ENCODE data around the gene ACTN3. TPM values are rescaled to one million over a fixed set of nuclear protein-coding genes. Genes with fewer than 3 reads are reported as not detected.

The ACTN3 gene
- total RNA-seq, 1 experiment from 2014 or later, result not detected

- Histone ChIP-seq H3F3A (ENCODE audit: low read length, unreplicated experiment) (no peaks in the 10 kb centered on the region), H3K9ac (ENCODE audit: low read length) (no peak overlapping the region), H3K4me1 (ENCODE audit: insufficient read depth, low read length) (no peaks in the 10 kb centered on the region), H3K4me2 (ENCODE audit: low read length) (no peak overlapping the region), H3K79me2 (ENCODE audit: low read length) (no peaks in the 10 kb centered on the region), H3K27me3 (ENCODE audit: low read length) (no peaks in the 10 kb centered on the region), H3K9me3 (ENCODE audit: low read length) (no peaks in the 10 kb centered on the region), H3K36me3 (ENCODE audit: low read depth, low read length) (no peaks in the 10 kb centered on the region), H4K20me1 (ENCODE audit: low read length) (no peaks in the 10 kb centered on the region), H3K9me2 (replicated peaks; ENCODE audit: low read length) (no peaks in the 10 kb centered on the region), H3K27ac (ENCODE audit: low read length) (no peak overlapping the region), H2AFZ (ENCODE audit: low read length) (no peak overlapping the region), H3K4me3 (ENCODE audit: low read length) (no peak overlapping the region)
- DNase-seq (no peak), ATAC-seq (no peak)
- ChIA-PET CTCF (interaction anchor here (0.6 kb wide), 1 partner anchor 32 kb away, joined by 3 read pairs; no protein-coding TSS in a partner anchor), POLR2A (ENCODE audit: unreplicated experiment) (no interaction called here)
- TF ChIP-seq EZH2 (IDR thresholded peaks at IDR 0.05; ENCODE audit: low read length, unreplicated experiment) (no peak), EZH2phosphoT487 (IDR thresholded peaks at IDR 0.05; ENCODE audit: borderline replicate concordance, low read length) (no peak), CTCF (conservative IDR thresholded peaks at IDR 0.05; ENCODE audit: low read depth, low read length) (no peak)
- intact Hi-C loops (cut with micrococcal nuclease), result no loop called here
- no TSS peak for BruUV-seq (replicated peaks)
Measured at GRCh38 chr11:66529655-66530054, 17.0 kb upstream of the ACTN3 start.

- H3K27me3 ChIP-seq (ENCODE audit: low read length), result no peaks in the 10 kb centered on the region
- ChIA-PET CTCF (no interaction called here), POLR2A (ENCODE audit: unreplicated experiment) (interaction anchor here (0.6 kb wide), 1 partner anchor 64 kb away, joined by 4 read pairs; the partner anchor contains the start of gene PELI3)
- no peak overlapping the region for H3K4me3 ChIP-seq (ENCODE audit: low read length)
- H3K4me1 ChIP-seq (ENCODE audit: insufficient read depth, low read length), result no peaks in the 10 kb centered on the region
- no peaks in the 10 kb centered on the region for H4K20me1 ChIP-seq (ENCODE audit: low read length)
- DNase-seq (no peak), ATAC-seq (no peak)
- no peak overlapping the region for H2AFZ ChIP-seq (ENCODE audit: low read length)
- no peak overlapping the region for H3K4me2 ChIP-seq (ENCODE audit: low read length)
- no peak overlapping the region for H3K27ac ChIP-seq (ENCODE audit: low read length)
- H3K9me2 ChIP-seq (replicated peaks; ENCODE audit: low read length), result no peaks in the 10 kb centered on the region
- H3K36me3 ChIP-seq (ENCODE audit: low read depth, low read length), result no peaks in the 10 kb centered on the region
- H3K79me2 ChIP-seq (ENCODE audit: low read length), result no peaks in the 10 kb centered on the region
- no peak for TF ChIP-seq EZH2phosphoT487 (IDR thresholded peaks at IDR 0.05; ENCODE audit: borderline replicate concordance, low read length)
- no peak for TF ChIP-seq CTCF (conservative IDR thresholded peaks at IDR 0.05; ENCODE audit: low read depth, low read length)
- no peak for TF ChIP-seq EZH2 (IDR thresholded peaks at IDR 0.05; ENCODE audit: low read length, unreplicated experiment)
- no peaks in the 10 kb centered on the region for H3K9me3 ChIP-seq (ENCODE audit: low read length)
- no peak overlapping the region for H3K9ac ChIP-seq (ENCODE audit: low read length)
- BruUV-seq (replicated peaks), result no TSS peak
- intact Hi-C loops (cut with micrococcal nuclease), result no loop called here
- H3F3A ChIP-seq (ENCODE audit: low read length, unreplicated experiment), result no peaks in the 10 kb centered on the region
Measured at GRCh38 chr11:66530927-66531709, 15.6 kb upstream of the ACTN3 start.

GRCh38 chr11:66531841-66532240 lies 14.9 kb upstream of the ACTN3 start:
- no peaks in the 10 kb centered on the region for H3K36me3 ChIP-seq (ENCODE audit: low read depth, low read length)
- H3K4me2 ChIP-seq (ENCODE audit: low read length), result no peak overlapping the region
- TF ChIP-seq EZH2phosphoT487 (IDR thresholded peaks at IDR 0.05; ENCODE audit: borderline replicate concordance, low read length) (no peak), CTCF (conservative IDR thresholded peaks at IDR 0.05; ENCODE audit: low read depth, low read length) (no peak), EZH2 (IDR thresholded peaks at IDR 0.05; ENCODE audit: low read length, unreplicated experiment) (no peak)
- POLR2A ChIA-PET (ENCODE audit: unreplicated experiment), result interaction anchor here (0.6 kb wide), 1 partner anchor 65 kb away, joined by 4 read pairs; the partner anchor contains the start of gene PELI3
- no peaks in the 10 kb centered on the region for H4K20me1 ChIP-seq (ENCODE audit: low read length)
- ATAC-seq (no peak), DNase-seq (no peak)
- BruUV-seq (replicated peaks), result no TSS peak
- no peak overlapping the region for H3K27ac ChIP-seq (ENCODE audit: low read length)
- H3K79me2 ChIP-seq (ENCODE audit: low read length), result no peaks in the 10 kb centered on the region
- intact Hi-C loops (cut with micrococcal nuclease), result no loop called here
- CTCF ChIA-PET, result no interaction called here
- H3K4me1 ChIP-seq (ENCODE audit: insufficient read depth, low read length), result no peaks in the 10 kb centered on the region
- no peaks in the 10 kb centered on the region for H3K9me2 ChIP-seq (replicated peaks; ENCODE audit: low read length)
- no peak overlapping the region for H3K9ac ChIP-seq (ENCODE audit: low read length)
- H3F3A ChIP-seq (ENCODE audit: low read length, unreplicated experiment), result no peaks in the 10 kb centered on the region
- H3K27me3 ChIP-seq (ENCODE audit: low read length), result no peaks in the 10 kb centered on the region
- no peak overlapping the region for H2AFZ ChIP-seq (ENCODE audit: low read length)
- no peaks in the 10 kb centered on the region for H3K9me3 ChIP-seq (ENCODE audit: low read length)
- H3K4me3 ChIP-seq (ENCODE audit: low read length), result no peak overlapping the region

All from PC-3 (cell line).